SK-N-SH (cell line): ENCODE results near the gene CEP43. TPM values are rescaled to one million over a fixed set of nuclear protein-coding genes. Genes with fewer than 3 reads are reported as not detected.

Experiments used
- CTCF ChIA-PET: fragments of 300-600, 350-600 bp; formaldehyde crosslinking; extraction: SDS; loops from one replicate; lab custom pipeline; 2021; lab: Yijun Ruan, JAX
- POLR2A ChIA-PET: fragments of 350-600 bp; sonication (Branson Sonifier 250); formaldehyde crosslinking; extraction: SDS; loops from one replicate; lab custom pipeline; 2020; ENCODE audit warnings: antibody characterized with exemption, inconsistent platforms; lab: Yijun Ruan, JAX
- DNase-seq: peaks from one replicate; pipeline ENCODE4 v3.0.0; 2012
- H2AFZ ChIP-seq: fragments of 200-600 bp; sonication (generic); 2 replicates; pipeline ENCODE4 v1.8.1; 2016; ENCODE audit warnings: antibody characterized with exemption, mild to moderate bottlenecking, low read depth
- H3F3A ChIP-seq: fragments of 200-600 bp; sonication (generic); replicated peaks from 2 replicates; pipeline ENCODE3; 2016; ENCODE audit warnings: antibody characterized with exemption, mild to moderate bottlenecking; ENCODE audit not compliant: insufficient read depth
- H3K27ac ChIP-seq, 2 experiments: fragments of 200-500 bp in 1 of 2; fragments of 200-600 bp in 1 of 2; sonication (Bioruptor generic) in 1 of 2; sonication (generic), shearing (Covaris generic) in 1 of 2; 2 replicates each; pipeline versions ENCODE4 v1.5.1 to v1.6.1; 2014 to 2016; ENCODE audit warnings: low read depth in 2 of 2, inconsistent platforms in 1 of 2, low read length in 1 of 2, mild to moderate bottlenecking in 1 of 2, mixed read lengths in 1 of 2
- H3K27me3 ChIP-seq: fragments of 200-600 bp; sonication (generic), shearing (Covaris generic); 2 replicates; pipeline ENCODE4 v1.6.1; 2016; ENCODE audit warnings: mixed run types; ENCODE audit not compliant: insufficient read depth
- H3K36me3 ChIP-seq, 2 experiments: fragments of 200-500 bp in 1 of 2; fragments of 200-600 bp in 1 of 2; sonication (Bioruptor generic) in 1 of 2; sonication (generic) in 1 of 2; replicated peaks in 1 of 2; 2 replicates each; pipeline versions ENCODE3 to v1.5.1; 2014 to 2016; ENCODE audit warnings: low read length in 1 of 2, mild to moderate bottlenecking in 1 of 2; ENCODE audit not compliant: insufficient read depth in 2 of 2, control insufficient read depth in 1 of 2
- H3K4me1 ChIP-seq, 2 experiments: fragments of 200-500 bp in 1 of 2; fragments of 200-600 bp in 1 of 2; sonication (Bioruptor generic) in 1 of 2; sonication (generic), shearing (Covaris generic) in 1 of 2; 2 replicates each; pipeline versions ENCODE4 v1.5.1 to v1.6.1; 2014 to 2016; ENCODE audit warnings: low read depth in 1 of 2, low read length in 1 of 2, mixed run types in 1 of 2; ENCODE audit not compliant: insufficient read depth in 2 of 2, control insufficient read depth in 1 of 2
- H3K4me2 ChIP-seq: fragments of 200-600 bp; sonication (generic), shearing (Covaris generic); 2 replicates; pipeline ENCODE4 v1.6.1; 2017; ENCODE audit warnings: mixed run types
- H3K4me3 ChIP-seq, 2 experiments: fragments of 200-500 bp in 1 of 2; fragments of 200-600 bp in 1 of 2; sonication (Bioruptor generic) in 1 of 2; sonication (generic), shearing (Covaris generic) in 1 of 2; 2 replicates each; pipeline versions ENCODE4 v1.5.1 to v1.8.1; 2014 to 2016; ENCODE audit warnings: low read depth in 2 of 2, inconsistent platforms in 1 of 2, low read length in 1 of 2, mild to moderate bottlenecking in 1 of 2, mixed read lengths in 1 of 2, moderate library complexity in 1 of 2
- H3K79me2 ChIP-seq: fragments of 200-600 bp; sonication (generic); 2 replicates; pipeline ENCODE4 v1.8.1; 2017; ENCODE audit warnings: mild to moderate bottlenecking; ENCODE audit not compliant: insufficient read depth
- H3K9ac ChIP-seq: fragments of 200-600 bp; sonication (generic); 2 replicates; pipeline ENCODE4 v1.6.1; 2017; ENCODE audit warnings: mixed run types
- H3K9me2 ChIP-seq: fragments of 200-600 bp; sonication (generic); 2 replicates; pipeline ENCODE4 v1.6.1; 2017; ENCODE audit warnings: mixed run types
- H3K9me3 ChIP-seq: fragments of 200-600 bp; sonication (generic); 2 replicates; pipeline ENCODE4 v1.6.1; 2017; ENCODE audit warnings: mixed run types, mild to moderate bottlenecking, moderate library complexity
- H4K20me1 ChIP-seq: fragments of 200-600 bp; sonication (generic); 2 replicates; pipeline ENCODE4 v1.6.1; 2017; ENCODE audit warnings: mild to moderate bottlenecking, mixed run types; ENCODE audit not compliant: insufficient read depth
- CHD2 ChIP-seq: fragments of 150-350 bp; IDR thresholded peaks from 2 replicates; pipeline ENCODE4 v1.6.1; 2018; ENCODE audit warnings: low read length; ENCODE audit not compliant: partially characterized antibody
- CTCF ChIP-seq: fragments of 200-600 bp; sonication (generic); IDR thresholded peaks from 2 replicates; pipeline ENCODE4 v1.6.1; 2017; ENCODE audit warnings: antibody characterized with exemption, mild to moderate bottlenecking, moderate library complexity
- ELF1 ChIP-seq: IDR thresholded peaks from 2 replicates; pipeline ENCODE4 v1.4.0; 2012
- EP300 ChIP-seq, 2 experiments: IDR thresholded peaks; 2 replicates each; pipeline versions ENCODE4 v1.4.0 to v1.6.1; 2012; ENCODE audit warnings: borderline replicate concordance in 1 of 2, low read depth in 1 of 2, low read length in 1 of 2
- FOXJ3 ChIP-seq: sonication (generic); formaldehyde crosslinking; IDR thresholded peaks from 2 replicates; pipeline ENCODE4 v1.5.1; 2020; ENCODE audit warnings: mild to moderate bottlenecking, missing genetic modification reagents
- FOXM1 ChIP-seq: IDR thresholded peaks from 2 replicates; pipeline ENCODE4 v1.4.0; 2012; ENCODE audit warnings: low read depth, mild to moderate bottlenecking
- NRF1 ChIP-seq: IDR thresholded peaks from 2 replicates; pipeline ENCODE4 v1.6.1; 2012; ENCODE audit warnings: low read depth, mild to moderate bottlenecking, low read length
- POLR2AphosphoS5 ChIP-seq: IDR thresholded peaks from 2 replicates; pipeline ENCODE4 v1.6.1; 2012; ENCODE audit warnings: low read depth, low read length
- RCOR1 ChIP-seq: fragments of 150-350 bp; IDR thresholded peaks from 2 replicates; pipeline ENCODE4 v1.6.1; 2017; ENCODE audit warnings: antibody characterized with exemption, low read length
- RXRA ChIP-seq: IDR thresholded peaks from 2 replicates; pipeline ENCODE4 v1.4.0; 2012; ENCODE audit warnings: low read depth, mild to moderate bottlenecking, borderline replicate concordance
- TAF1 ChIP-seq: IDR thresholded peaks from 2 replicates; pipeline ENCODE4 v1.6.1; 2012; ENCODE audit warnings: low read depth, mild to moderate bottlenecking, low read length, moderate library complexity, borderline replicate concordance
- USF2 ChIP-seq: fragments of 150-350 bp; IDR thresholded peaks from 2 replicates; pipeline ENCODE4 v1.6.1; 2017; ENCODE audit warnings: antibody characterized with exemption, low read length, low read depth, borderline replicate concordance
- WGBS: methylation state at CpG from one replicate; pipeline ENCODE4 v1.1.6; 2017; ENCODE audit warnings: low lambda C conversion rate; 5-methylcytosine and 5-hydroxymethylcytosine counted together
- polyA plus RNA-seq, 3 experiments: library from polyadenylated mRNA; depleted of rRNA; stranded (reverse); fragments of >200 nt; gene quantifications; 2 replicates each; pipeline ENCODE4 v1.2.3, GENCODE V29; 2012
- TF ChIP-seq, protein P1 (sequence below): IDR thresholded peaks from 2 replicates; pipeline ENCODE4; 2012
- TF ChIP-seq, protein P2 (sequence below): IDR thresholded peaks from 2 replicates; pipeline ENCODE4 v1.6.1; 2012; ENCODE audit warnings: mild to moderate bottlenecking, low read depth, low read length, moderate library complexity

Gene CEP43
- polyA plus RNA-seq, 1 of the 3 experiments (the other 2 are of a cell fraction): 7.5 TPM

- WGBS: 100% methylated on average over 2 of the region's 2 CpGs
- Histone ChIP-seq H3K9me3 (no peaks in the 10 kb centered on the region), H3K4me1 (peaks cover 15 to 29% of the 10 kb centered on the region in 2 experiments; a peak in 3 of 4 replicates), H3K27ac (no peak overlapping the region), H3K4me3 (peak overlapping the region in 1 of 2 experiments; percentile 87; a peak in 3 of 4 replicates), H2AFZ (no peak overlapping the region), H3K9me2 (no peaks in the 10 kb centered on the region), H3K4me2 (peak overlapping the region; percentile 87), H3K27me3 (no peaks in the 10 kb centered on the region), H4K20me1 (peaks cover 5% of the 10 kb centered on the region), H3F3A (peaks cover 3% of the 10 kb centered on the region), H3K79me2 (peaks cover 75% of the 10 kb centered on the region), H3K9ac (no peak overlapping the region), H3K36me3 (peaks cover 35 to 42% of the 10 kb centered on the region in 2 experiments)
- TF ChIP-seq FOXM1 (no peak), RXRA (no peak), CTCF (no peak), USF2 (no peak), FOXJ3 (CRISPR knock-in tag) (no peak), EP300 (IDR thresholded peaks at IDR 0.05; ENCODE audit: borderline replicate concordance in 1 of 2, low read depth in 1 of 2, low read length in 1 of 2) (no peak), ELF1 (no peak), CHD2 (no peak), POLR2AphosphoS5 (no peak), TAF1 (no peak), NRF1 (no peak), RCOR1 (no peak)
- TF ChIP-seq, protein P1, sequence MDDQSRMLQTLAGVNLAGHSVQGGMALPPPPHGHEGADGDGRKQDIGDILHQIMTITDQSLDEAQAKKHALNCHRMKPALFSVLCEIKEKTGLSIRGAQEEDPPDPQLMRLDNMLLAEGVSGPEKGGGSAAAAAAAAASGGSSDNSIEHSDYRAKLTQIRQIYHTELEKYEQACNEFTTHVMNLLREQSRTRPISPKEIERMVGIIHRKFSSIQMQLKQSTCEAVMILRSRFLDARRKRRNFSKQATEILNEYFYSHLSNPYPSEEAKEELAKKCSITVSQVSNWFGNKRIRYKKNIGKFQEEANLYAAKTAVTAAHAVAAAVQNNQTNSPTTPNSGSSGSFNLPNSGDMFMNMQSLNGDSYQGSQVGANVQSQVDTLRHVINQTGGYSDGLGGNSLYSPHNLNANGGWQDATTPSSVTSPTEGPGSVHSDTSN: no peak
- TF ChIP-seq, protein P2, sequence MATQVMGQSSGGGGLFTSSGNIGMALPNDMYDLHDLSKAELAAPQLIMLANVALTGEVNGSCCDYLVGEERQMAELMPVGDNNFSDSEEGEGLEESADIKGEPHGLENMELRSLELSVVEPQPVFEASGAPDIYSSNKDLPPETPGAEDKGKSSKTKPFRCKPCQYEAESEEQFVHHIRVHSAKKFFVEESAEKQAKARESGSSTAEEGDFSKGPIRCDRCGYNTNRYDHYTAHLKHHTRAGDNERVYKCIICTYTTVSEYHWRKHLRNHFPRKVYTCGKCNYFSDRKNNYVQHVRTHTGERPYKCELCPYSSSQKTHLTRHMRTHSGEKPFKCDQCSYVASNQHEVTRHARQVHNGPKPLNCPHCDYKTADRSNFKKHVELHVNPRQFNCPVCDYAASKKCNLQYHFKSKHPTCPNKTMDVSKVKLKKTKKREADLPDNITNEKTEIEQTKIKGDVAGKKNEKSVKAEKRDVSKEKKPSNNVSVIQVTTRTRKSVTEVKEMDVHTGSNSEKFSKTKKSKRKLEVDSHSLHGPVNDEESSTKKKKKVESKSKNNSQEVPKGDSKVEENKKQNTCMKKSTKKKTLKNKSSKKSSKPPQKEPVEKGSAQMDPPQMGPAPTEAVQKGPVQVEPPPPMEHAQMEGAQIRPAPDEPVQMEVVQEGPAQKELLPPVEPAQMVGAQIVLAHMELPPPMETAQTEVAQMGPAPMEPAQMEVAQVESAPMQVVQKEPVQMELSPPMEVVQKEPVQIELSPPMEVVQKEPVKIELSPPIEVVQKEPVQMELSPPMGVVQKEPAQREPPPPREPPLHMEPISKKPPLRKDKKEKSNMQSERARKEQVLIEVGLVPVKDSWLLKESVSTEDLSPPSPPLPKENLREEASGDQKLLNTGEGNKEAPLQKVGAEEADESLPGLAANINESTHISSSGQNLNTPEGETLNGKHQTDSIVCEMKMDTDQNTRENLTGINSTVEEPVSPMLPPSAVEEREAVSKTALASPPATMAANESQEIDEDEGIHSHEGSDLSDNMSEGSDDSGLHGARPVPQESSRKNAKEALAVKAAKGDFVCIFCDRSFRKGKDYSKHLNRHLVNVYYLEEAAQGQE: no peak
- CTCF ChIA-PET: interaction anchor here (1.0 to 3.4 kb wide), 3 partner anchors 90 to 141 kb away, joined by 3 to 27 read pairs (median 4); no protein-coding TSS in a partner anchor
- DNase-seq: no peak
- POLR2A ChIA-PET: no interaction called here
These were observed 1.6 kb downstream of the CEP43 start for GRCh38 chr6:167000759-167001158.
